Erythroblast (primary cell): ENCODE data around the gene OPRM1.
"Not testable (repeated sequence)": the region's sequence is repeated elsewhere in the genome, so short reads cannot be mapped to it uniquely, and the experiment has no call there.

Source experiments
- DNase-seq, 2 experiments: peaks; one replicate each; lab custom pipeline; 2025; lab: John Stamatoyannopoulos, UW
- GATA1 ChIP-seq: IDR thresholded peaks from 2 replicates; pipeline ENCODE4 v1.6.1; 2011; ENCODE audit warnings: low read depth, mild to moderate bottlenecking, control low read depth, low read length, moderate library complexity
- POLR2A ChIP-seq: IDR thresholded peaks from 2 replicates; pipeline ENCODE4 v1.6.1; 2011; ENCODE audit warnings: mild to moderate bottlenecking, low read length

Gene OPRM1

DNA sequence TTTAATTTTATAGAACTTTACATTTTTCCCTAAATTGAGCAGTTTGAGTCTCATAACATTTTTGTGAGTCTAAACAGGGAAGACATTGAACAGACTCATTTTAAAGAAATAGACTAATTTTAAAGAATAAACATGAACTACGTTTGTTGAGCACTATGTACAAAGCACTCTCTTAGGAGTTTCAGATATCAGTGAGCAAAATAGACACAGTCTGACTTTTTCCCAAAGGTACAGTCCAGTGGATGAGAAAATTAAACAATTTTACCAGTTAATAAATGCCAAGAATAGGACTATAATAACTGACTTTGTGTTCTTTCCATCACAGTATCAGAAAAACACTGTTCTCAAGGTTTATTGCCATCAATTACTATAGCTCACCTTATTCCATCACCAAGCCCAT lies 18.1 kb downstream of the OPRM1 start:
- no peak for DNase-seq
- TF ChIP-seq POLR2A (no peak), GATA1 (no peak)

DNA sequence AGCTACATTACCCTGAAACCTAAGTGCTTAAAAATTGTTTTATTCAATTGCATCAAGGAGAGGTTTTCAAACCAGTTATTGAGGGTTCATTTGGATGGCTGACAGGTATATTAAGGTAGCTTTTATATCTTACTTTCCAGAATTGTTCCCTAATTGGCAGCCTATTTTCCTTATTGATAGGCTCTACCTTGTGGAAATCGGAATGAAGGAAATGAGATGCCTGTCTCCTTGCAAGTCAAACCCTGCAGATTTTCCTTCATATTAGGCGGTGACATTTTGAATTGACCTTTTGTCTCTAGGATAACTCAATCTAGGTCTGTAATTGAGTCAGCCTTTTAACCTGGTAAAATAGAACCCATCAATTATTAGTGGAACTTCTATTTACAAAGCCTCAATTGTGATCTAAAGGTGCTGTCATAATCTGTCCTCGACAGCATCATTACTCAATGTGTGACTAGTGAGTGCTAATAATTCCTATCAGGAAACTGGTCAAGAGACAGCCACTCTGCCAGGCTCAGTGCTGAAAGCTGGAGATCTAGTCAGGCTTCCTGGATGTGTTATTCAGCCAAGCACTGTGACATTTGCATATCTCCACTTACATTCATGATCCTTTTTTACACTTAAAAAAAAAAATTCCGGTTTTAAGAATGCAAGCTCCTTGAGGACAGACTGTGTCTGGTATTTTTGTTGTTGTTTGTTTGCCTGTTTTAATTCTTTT lies 20.1 kb downstream of the OPRM1 start:
- no peak for DNase-seq
- TF ChIP-seq POLR2A = no peak
- no peak for TF ChIP-seq GATA1

DNA sequence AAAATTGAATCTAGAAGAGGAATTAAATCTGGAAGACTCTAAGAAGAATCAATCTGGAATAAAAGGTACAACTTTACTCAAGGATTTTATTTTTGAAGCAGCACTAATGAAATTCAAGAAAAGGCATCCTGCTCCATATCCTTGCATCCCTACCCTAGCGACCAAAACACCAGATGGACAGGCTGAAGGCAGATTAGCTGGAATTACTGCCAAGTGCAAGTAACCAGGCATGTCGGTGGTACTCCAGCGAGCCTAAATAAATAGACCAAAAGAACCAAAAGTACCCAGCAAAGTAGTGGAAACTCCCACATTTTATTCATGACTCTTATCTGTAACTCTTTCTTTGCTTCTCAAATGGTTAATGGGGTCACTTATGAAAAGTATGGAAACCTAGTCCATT lies 21.0 kb downstream of the OPRM1 start:
- no peak for DNase-seq
- TF ChIP-seq POLR2A = no peak
- TF ChIP-seq GATA1 = no peak

DNA sequence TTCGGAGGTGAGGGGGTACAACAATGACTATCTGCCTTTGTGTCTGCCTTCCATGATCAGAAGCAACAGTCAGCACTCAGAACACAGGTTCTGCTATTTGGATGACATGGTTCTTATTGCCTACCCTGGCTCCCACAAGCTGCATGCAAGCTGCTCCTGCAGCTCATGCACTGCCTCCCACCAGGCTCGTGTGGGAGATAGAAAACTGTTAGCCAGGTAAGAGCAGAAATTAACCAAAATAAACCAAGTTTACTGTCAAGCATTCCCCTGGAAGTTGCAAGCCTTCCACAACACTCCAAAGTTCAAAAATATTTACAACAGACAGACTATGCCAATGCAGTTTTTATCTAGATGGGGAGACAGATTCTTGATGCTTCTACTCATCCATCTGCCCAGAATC lies 31.0 kb downstream of the OPRM1 start:
- DNase-seq = no peak
- TF ChIP-seq GATA1 (no peak), POLR2A (no peak)

DNA sequence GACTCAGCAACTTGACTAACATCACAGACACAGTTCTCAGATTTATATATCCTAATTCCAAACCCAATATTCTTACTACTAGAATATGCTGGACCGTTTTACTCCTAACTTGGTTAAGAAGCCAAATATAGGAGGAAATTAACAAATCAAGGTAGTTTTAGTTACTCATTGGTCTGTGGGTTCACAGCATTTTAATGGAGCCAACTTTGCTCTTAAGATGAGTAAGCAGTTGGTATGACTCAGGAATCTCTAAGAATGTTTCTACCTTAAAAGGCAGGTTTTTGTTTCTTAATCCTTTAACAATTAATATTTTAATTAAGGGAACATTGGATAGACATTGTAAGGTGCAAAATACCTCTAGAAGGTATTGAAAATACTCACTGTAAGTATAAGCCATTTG lies 31.6 kb downstream of the OPRM1 start:
- no peak for TF ChIP-seq GATA1
- TF ChIP-seq POLR2A = no peak
- no peak for DNase-seq

DNA sequence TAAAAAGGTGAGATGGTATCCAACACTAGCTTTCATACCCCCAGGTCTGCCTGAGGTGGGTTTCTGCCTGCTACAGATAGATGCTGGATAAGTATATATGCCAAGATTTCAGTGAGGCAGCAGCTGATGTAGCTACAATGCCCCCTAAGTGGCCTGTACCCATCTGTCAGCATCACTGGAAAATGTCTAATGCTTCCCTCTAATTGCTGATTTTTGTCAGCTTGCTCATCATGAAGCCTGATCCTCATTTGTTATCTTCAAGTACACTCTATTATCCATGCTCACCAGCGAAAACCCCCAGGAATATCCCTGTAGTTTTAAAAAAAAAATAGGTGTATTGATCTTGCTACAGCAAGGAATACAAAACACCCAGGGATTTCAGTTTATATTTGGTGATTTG lies 32.2 kb downstream of the OPRM1 start:
- TF ChIP-seq GATA1 (no peak), POLR2A (no peak)
- DNase-seq = no peak

DNA sequence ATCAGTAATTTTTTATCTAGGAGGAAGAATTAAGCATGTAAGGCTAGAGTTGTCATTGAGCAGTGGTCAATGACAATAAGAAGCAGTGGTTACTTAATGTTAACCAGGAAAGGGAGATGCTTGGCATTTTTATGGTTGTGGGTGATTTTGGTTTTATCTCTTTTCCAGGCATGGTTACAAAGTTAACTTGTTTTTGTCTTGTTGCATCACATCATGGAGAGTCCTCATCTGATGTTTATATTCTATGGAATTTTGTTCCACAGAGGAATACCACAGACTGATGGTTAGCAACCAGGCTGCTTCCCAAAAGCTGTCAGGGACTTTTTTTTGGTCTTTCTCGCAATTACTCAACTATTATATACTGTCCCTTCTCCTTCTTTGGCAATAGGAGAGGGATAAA lies 32.7 kb downstream of the OPRM1 start:
- DNase-seq = no peak
- no peak for TF ChIP-seq POLR2A
- TF ChIP-seq GATA1 = no peak

DNA sequence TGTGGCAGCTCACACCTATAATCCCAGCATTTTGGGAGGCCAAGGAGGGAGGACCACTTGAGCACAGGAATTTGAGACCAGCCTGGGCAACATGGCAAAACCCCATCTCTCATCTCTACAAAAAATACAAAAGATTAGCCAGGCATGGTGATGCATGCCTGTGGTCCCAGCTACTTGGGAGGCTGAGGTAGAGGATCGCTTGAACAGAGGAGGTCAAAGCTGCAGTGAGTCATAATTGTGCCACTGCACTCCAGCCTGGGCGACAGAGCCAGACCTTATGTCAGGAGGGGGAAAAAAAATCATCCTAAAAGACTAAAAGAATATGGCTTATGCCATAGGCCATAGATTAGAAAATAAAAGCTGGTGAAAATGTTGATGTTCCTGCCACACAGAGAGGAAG lies 39.6 kb downstream of the OPRM1 start:
- DNase-seq = not testable (repeated sequence)

DNA sequence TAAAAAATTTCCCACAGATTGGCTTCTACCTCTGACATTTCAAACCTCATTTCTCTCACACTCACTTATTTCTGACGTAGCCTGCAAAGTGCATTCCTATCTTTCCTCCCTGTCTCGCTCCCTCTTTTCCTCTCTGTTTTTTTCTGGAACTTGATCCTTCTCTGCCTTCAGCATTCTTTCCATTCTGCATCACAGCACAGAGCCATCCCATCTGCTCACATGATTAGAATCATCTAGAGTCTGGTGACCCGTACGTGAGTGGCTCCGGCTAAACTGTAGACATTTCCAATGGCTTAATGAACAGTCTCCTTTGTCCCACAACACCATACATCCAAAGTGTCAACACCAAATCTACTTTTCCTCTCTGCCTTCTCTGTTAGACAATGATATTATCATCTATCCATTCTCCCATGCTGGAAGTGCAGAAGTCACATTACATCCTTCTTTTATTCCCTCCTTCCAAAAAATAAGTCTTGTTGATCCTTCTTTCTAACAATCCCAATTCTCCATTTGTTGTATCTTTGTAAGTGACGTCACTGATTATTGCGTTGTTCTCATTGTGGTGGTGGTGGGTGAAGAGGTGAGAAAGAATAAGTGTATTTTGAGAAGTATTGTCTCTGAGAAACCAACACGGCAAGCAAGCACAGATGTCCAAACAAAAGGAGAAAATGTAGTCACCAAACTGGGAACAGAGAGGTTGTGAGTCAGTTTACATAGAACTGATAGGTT lies 41.6 kb downstream of the OPRM1 start:
- TF ChIP-seq POLR2A (no peak), GATA1 (no peak)

DNA sequence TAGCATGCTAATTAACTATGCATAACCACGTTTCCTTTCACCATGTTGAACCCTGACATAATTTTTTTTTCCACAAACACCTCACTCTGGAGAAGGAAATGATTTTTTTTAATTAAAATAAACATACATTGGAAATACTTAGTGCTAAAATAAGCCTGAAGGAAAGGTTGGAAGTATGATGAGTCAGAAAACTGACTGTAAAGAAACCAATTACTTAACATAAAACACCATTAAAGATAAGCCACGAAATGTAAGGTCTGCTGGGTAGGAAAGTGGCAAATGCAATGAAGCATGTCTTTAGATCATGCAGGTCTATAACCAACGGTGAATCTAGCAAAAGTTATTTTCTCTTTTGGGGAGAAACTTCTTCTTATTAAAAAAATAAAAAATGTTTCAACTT lies 47.5 kb downstream of the OPRM1 start:
- no peak for DNase-seq
- TF ChIP-seq GATA1 (no peak), POLR2A (no peak)

More for the DNA sequence above, 41.6 kb downstream of the OPRM1 start:
- no peak for DNase-seq

DNA sequence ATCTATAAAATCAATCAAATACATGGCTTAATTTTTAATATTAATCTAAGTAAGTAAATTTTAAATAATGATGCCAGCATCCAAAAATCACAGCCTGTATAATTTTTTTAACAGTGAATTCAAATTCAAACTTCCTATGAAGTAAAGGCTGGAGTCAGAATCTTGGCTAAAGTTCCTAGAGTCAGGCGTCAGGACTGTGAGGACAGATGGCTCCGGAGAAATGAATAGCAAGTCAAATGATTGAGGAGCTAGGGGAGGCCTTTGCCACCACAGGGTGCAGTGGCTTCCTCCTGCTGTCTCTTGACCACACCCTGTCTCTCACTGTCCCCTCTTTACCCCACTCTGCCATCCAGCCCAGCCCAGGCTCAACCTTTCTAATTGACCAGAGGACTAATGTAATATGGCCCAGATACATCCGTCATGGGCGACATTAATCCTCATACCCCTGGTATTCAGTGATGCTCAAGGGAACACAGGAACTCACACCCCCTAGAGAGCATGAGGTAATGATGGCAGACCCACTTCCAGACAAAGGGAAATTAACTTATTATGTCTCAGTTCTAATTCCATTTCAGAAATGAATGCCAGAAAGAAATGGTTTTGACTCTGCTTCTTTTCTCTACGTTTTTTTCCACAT lies 53.4 kb downstream of the OPRM1 start:
- TF ChIP-seq POLR2A (no peak), GATA1 (no peak)
- no peak for DNase-seq

DNA sequence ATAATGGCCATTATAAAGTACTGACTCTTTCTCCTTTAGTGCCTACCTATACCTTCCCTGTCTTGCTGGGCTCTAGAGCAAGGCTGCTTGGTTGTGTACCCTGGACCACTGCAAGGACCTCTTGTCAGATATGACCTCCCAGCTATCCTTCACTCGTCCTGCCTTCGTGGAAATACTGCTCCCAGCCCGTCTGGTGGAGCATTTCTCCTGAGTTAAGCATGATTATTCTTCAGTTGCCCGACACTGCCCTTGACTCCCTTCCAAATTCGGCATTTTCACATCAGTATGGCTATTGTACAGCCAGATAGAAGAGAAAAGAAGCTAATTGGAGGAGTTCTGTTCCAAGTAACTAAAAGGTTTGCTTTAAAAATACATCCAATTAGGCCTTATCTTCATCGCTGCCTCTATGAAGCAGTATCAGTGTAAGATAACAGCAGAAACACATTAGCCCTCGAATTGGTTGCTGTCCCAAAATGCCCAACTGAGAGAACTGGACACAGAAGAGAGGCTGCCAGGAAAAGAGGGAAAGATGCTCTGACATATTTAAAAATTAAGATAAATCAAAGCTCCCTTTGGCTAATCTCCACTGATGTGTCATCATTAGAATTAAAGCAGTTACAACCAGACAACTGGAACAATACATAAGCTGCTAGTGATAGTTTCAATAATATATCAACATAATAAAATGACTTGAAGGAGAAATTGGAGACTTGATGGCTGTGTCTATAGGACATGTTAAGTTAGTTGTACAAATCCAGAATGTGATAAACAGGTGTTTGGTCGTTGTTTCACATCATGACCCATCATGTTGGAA lies 54.4 kb downstream of the OPRM1 start:
- DNase-seq = no peak
- TF ChIP-seq POLR2A (no peak), GATA1 (no peak)

DNA sequence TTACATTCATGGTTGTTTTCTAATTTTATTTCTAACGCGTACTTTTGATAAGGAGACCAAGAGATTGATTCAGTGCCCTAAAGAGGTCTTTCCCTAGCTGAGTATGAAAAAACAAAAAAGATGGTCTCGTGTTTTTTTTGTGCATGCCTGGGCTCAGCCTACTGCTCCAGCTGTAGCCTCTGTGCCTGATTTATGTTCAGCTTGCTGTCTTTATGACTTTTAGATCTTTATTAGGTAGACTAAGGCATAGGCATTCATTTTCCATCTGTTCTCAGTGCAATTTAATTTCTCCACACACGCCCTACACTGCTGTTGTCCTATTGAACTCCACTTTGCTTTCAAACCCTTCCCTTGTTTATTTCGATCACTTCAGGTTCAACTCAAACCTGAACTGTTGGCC lies 56.5 kb downstream of the OPRM1 start:
- TF ChIP-seq GATA1 (no peak), POLR2A (no peak)
- DNase-seq = no peak

DNA sequence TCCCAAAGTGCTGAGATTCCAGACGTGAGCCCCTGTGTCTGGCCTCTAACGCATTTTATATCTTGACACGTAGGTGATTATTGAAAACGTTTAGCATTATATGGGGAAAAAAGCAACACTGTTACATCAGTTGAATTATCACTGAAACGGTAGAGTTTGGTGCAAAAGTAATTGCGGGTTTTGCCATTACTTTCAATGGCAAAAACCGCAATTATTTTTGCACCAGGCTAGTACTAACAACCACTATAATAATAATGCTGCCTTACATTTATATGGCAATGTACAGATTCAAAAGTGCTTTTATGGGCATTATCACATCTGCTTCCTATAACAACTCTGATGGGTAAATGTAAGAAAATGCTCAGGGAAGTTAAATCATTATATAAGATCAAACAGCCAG lies 57.3 kb downstream of the OPRM1 start:
- TF ChIP-seq POLR2A = no peak
- TF ChIP-seq GATA1 = no peak
- DNase-seq = no peak
